Astrocyte of the cerebellum (primary cell): ENCODE measurements around the gene ACACB.

ENCODE experiments used
- DNase-seq: peaks from one replicate; pipeline ENCODE4 v3.0.0-alpha.2; 2011; ENCODE audit warnings: low read depth
- H3K4me3 ChIP-seq: 2 replicates; pipeline ENCODE4 v1.5.1; 2011; ENCODE audit warnings: mild to moderate bottlenecking, low read depth, low read length, moderate library complexity
- CTCF ChIP-seq: IDR thresholded peaks from 2 replicates; pipeline ENCODE4 v1.5.1; 2012; ENCODE audit warnings: low read length, low read depth, moderate library complexity, mild to moderate bottlenecking; ENCODE audit errors: missing control alignments
- in situ Hi-C: cut with HindIII; loops from 2 replicates; pipeline ENCODE4 v1.10.0; 2017; ENCODE audit warnings: low sequenced_read_pairs

The ACACB gene

GRCh38 chr12:109125791-109126190 is 9.4 kb downstream of the ACACB start:
- DNase-seq: no peak
- no peak for TF ChIP-seq CTCF
- in situ Hi-C loops: no loop called here

GRCh38 chr12:109126784-109127183 is 10.4 kb downstream of the ACACB start:
- H3K4me3 ChIP-seq: no peak overlapping the region
- TF ChIP-seq CTCF: no peak
- in situ Hi-C loops: no loop called here
- no peak for DNase-seq

More at GRCh38 chr12:109125791-109126190, 9.4 kb downstream of the ACACB start:
- no peak overlapping the region for H3K4me3 ChIP-seq

GRCh38 chr12:109127533-109128242 is 11.3 kb downstream of the ACACB start:
- DNase-seq: no peak
- in situ Hi-C loops: no loop called here
- no peak overlapping the region for H3K4me3 ChIP-seq
- TF ChIP-seq CTCF: no peak

- no peak overlapping the region for H3K4me3 ChIP-seq
- in situ Hi-C loops: no loop called here
- TF ChIP-seq CTCF: no peak
- DNase-seq: no peak
Observed at GRCh38 chr12:109130297-109131153, 14.1 kb downstream of the ACACB start.

GRCh38 chr12:109131154-109132050 is 15.0 kb downstream of the ACACB start:
- in situ Hi-C loops: no loop called here
- DNase-seq: no peak
- TF ChIP-seq CTCF: no peak
- no peak overlapping the region for H3K4me3 ChIP-seq
